Psoas muscle (tissue), 8 donors: ENCODE results near the gene TMEM43. TPM values are rescaled to one million over a fixed set of nuclear protein-coding genes. Genes with fewer than 3 reads are reported as not detected.

Experiments used
- ATAC-seq, 4 donors: fragments of 200-7000 bp; cut with Tn5 transposase; one replicate each; pipeline ENCODE4 v1.9.1; 2020; ENCODE audit warnings: moderate library complexity in 3 of 4, mild to moderate bottlenecking in 2 of 4
- DNase-seq, 2 donors: peaks; one replicate each; pipeline ENCODE4 v3.0.0-alpha.2; 2020
- H3K27ac ChIP-seq: fragments of 200-600 bp; one replicate; pipeline ENCODE4 v1.8.0; 2022
- H3K27me3 ChIP-seq, 3 donors: fragments of 200-600 bp in 1 of 3; one replicate each; pipeline versions ENCODE4 v1.6.1 to v1.8.0; 2013 to 2022; ENCODE audit warnings: low read length in 2 of 3, mild to moderate bottlenecking in 2 of 3, moderate library complexity in 1 of 3; ENCODE audit not compliant: insufficient read depth in 3 of 3
- H3K36me3 ChIP-seq, 2 donors: fragments of 200-600 bp in 1 of 2; one replicate each; pipeline versions ENCODE4 v1.6.1 to v1.8.0; 2013 to 2022; ENCODE audit warnings: low read depth in 1 of 2, mild to moderate bottlenecking in 1 of 2, moderate library complexity in 1 of 2; ENCODE audit not compliant: insufficient read depth in 1 of 2
- H3K4me1 ChIP-seq: fragments of 200-600 bp; one replicate; pipeline ENCODE4 v1.8.0; 2022
- H3K4me3 ChIP-seq: fragments of 200-600 bp; one replicate; pipeline ENCODE4 v1.8.0; 2022; ENCODE audit warnings: mild to moderate bottlenecking
- H3K9me3 ChIP-seq: fragments of 200-600 bp; one replicate; pipeline ENCODE4 v1.8.0; 2022
- WGBS, 3 donors: extraction: QIAGEN DNeasy Blood & Tissue Kit; methylation state at CpG; one replicate each; pipeline versions ENCODE4 v1.1.6 to v1.1.7; 2013; 5-methylcytosine and 5-hydroxymethylcytosine counted together
- intact Hi-C, 2 donors: fragments of 100-400 bp; cut with DNase I; formaldehyde crosslinking; loops; one replicate each; pipeline versions ENCODE4 v1.11.0 to v1.14.2; 2022
- polyA plus RNA-seq, 3 donors: library from polyadenylated mRNA; stranded (reverse); fragments of 200-250 nt; gene quantifications; one replicate each; pipeline ENCODE4 v1.2.3, GENCODE V29; 2013
- total RNA-seq, 4 donors: library from RNA; stranded (reverse); fragmentation: NEBNext Ultra II Directional in 2 of 4; extraction: Animal tissue kit (Norgen Biotek cat#: 25700) in 2 of 4; gene quantifications; one replicate each; pipeline versions ENCODE4 v1.2.1 to v1.2.4, GENCODE V29; 2021 to 2023
- TF ChIP-seq, protein P1 (sequence below): fragments of 200-600 bp; IDR thresholded peaks from one replicate; pipeline ENCODE4 v1.8.0; 2022; ENCODE audit warnings: antibody characterized with exemption
- donor health status: healthy with polysubstance abuse.
- donor health status: DM: no; HTN: no; CAD: no; lungs with moderate emphysema.
- donor health status: Bipolar disorder and iron deficiency.
- donor health status: healthy.
- donor health status: DM: yes; HTN: yes; CAD: no.
- donor health status: DM: no; HTN: no; CAD: no.
- donor health status: DM: no; HTN: no; CAD: no.
- donor health status: DM: yes; HTN: yes; CAD: no.

TMEM43 gene
- total and polyA plus RNA-seq, 7 donors: 28.2 to 107 (median 41.5) TPM

- Histone ChIP-seq H3K9me3 (no peaks in the 10 kb centered on the region), H3K27ac (peak overlapping the region; percentile 79), H3K36me3 (peaks cover 0 to 81% of the 10 kb centered on the region in 2 donors), H3K4me1 (peaks cover 33% of the 10 kb centered on the region), H3K27me3 (no peaks in the 10 kb centered on the region), H3K4me3 (no peak overlapping the region)
- intact Hi-C loops: loop anchor here in 1 of 2 donors (5.0 kb wide), 1 partner anchor 34 kb away; the partner anchor contains the start of genes LSM3 and XPC
- TF ChIP-seq, protein P1, sequence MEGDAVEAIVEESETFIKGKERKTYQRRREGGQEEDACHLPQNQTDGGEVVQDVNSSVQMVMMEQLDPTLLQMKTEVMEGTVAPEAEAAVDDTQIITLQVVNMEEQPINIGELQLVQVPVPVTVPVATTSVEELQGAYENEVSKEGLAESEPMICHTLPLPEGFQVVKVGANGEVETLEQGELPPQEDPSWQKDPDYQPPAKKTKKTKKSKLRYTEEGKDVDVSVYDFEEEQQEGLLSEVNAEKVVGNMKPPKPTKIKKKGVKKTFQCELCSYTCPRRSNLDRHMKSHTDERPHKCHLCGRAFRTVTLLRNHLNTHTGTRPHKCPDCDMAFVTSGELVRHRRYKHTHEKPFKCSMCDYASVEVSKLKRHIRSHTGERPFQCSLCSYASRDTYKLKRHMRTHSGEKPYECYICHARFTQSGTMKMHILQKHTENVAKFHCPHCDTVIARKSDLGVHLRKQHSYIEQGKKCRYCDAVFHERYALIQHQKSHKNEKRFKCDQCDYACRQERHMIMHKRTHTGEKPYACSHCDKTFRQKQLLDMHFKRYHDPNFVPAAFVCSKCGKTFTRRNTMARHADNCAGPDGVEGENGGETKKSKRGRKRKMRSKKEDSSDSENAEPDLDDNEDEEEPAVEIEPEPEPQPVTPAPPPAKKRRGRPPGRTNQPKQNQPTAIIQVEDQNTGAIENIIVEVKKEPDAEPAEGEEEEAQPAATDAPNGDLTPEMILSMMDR: no peak
- peak; percentile 45 to 70 (median 64) for ATAC-seq
- no peak for DNase-seq
- 52 to 56% (median 55%) methylated on average over 7 of the region's 7 CpGs for WGBS, 3 donors
Measured at GRCh38 chr3:14143271-14144225, 18.7 kb downstream of the TMEM43 start.

GRCh38 chr3:14144423-14145075 lies 19.7 kb downstream of the TMEM43 start:
- 13 to 15% (median 15%) methylated on average over 7 of the region's 7 CpGs for WGBS, 3 donors
- H3K36me3 ChIP-seq: peaks cover 0 to 78% of the 10 kb centered on the region in 2 donors
- peak overlapping the region; percentile 35 for H3K4me3 ChIP-seq
- TF ChIP-seq, protein P1: no peak
- peak overlapping the region; percentile 79 for H3K27ac ChIP-seq
- H3K4me1 ChIP-seq: peaks cover 33% of the 10 kb centered on the region
- no peaks in the 10 kb centered on the region for H3K9me3 ChIP-seq
- intact Hi-C loops: loop anchor here in 1 of 2 donors (5.0 kb wide), 1 partner anchor 33 kb away; the partner anchor contains the start of genes LSM3 and XPC
- DNase-seq (no peak), ATAC-seq (peak; percentile 68 to 84 (median 70))
- no peaks in the 10 kb centered on the region for H3K27me3 ChIP-seq

DNA sequence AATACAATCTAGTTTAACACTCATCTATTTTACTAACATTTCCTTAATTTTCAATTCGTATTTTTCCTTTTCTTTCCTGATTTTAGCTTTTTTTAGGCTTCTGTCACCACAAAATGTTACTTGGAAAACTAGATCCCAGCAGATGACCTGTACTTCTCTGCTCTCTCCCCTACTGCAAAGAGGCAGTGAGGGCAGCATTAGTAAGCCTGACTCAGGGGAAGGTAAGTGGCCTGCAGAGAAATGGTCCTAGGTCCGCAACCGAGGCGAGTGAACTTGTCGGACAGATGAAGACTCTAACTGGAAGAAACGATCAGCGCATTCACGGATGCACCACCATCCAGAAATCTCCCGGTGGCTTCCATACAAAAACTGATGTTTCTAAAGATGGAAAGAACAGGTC lies 20.4 kb downstream of the TMEM43 start:
- H3K27ac ChIP-seq: peak overlapping the region; percentile 79
- H3K9me3 ChIP-seq: no peaks in the 10 kb centered on the region
- no peak for ATAC-seq
- no peak overlapping the region for H3K4me3 ChIP-seq
- TF ChIP-seq, protein P1: no peak
- H3K36me3 ChIP-seq: peaks cover 0 to 74% of the 10 kb centered on the region in 2 donors
- no peaks in the 10 kb centered on the region for H3K27me3 ChIP-seq
- peaks cover 33% of the 10 kb centered on the region for H3K4me1 ChIP-seq
- WGBS, 3 donors: 82 to 86% (median 83%) methylated on average over 9 of the region's 9 CpGs
- intact Hi-C loops: no loop called here
- DNase-seq: no peak

DNA sequence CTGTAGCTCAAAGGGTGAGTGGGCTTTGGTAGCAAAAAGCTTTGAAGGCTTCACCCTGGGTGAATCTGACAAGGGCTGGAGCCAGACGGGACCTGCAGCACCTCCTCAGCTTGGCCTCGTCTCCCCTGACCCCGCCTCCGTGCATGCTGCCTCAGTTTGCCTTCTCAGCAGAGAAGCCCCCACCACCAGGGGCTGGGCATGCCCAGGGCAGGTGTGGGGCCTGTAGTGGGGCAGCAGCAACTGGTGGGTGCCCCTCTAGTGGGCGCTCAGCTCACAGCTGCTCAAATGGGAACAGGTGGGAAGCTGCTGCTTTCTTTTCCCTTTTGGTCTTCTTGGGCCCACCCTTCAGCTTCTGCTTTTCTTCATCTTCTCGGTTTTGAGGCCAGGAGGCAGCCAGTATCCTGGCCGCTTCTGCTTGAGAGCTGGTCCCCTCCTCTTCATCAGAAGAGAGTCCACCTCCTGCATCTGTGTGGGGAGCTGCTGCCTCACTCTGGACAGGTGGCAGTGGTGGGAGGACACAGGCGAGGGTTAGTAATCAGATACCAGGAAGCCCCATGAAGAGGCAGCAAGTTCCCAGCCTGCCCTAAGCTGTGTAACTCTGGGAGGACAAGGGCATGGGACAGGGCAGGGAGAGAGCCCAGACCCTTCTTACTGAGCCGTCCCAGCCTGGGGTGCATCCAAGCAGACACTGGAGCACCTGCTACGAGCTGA lies 21.0 kb downstream of the TMEM43 start:
- H3K27me3 ChIP-seq: no peaks in the 10 kb centered on the region
- DNase-seq: no peak
- no peak for ATAC-seq
- H3K27ac ChIP-seq: peak overlapping the region; percentile 79
- H3K9me3 ChIP-seq: no peaks in the 10 kb centered on the region
- TF ChIP-seq, protein P1: no peak
- H3K36me3 ChIP-seq: peaks cover 0 to 74% of the 10 kb centered on the region in 2 donors
- intact Hi-C loops: no loop called here
- H3K4me1 ChIP-seq: peaks cover 31% of the 10 kb centered on the region
- WGBS, 3 donors: 75 to 84% (median 78%) methylated on average over 10 of the region's 10 CpGs
- H3K4me3 ChIP-seq: no peak overlapping the region
